ENCODE data around the gene TXNL4B.

TXNL4B gene

GRCh38 chr16:72112906-72113615 lies 19.6 kb upstream of the TXNL4B start:
- no peak for DNase-seq
- no peaks in the 10 kb centered on the region for H3K4me1 ChIP-seq (ENCODE audit: control insufficient read depth, insufficient read depth, low read length, poor library complexity, severe bottlenecking)
- peaks cover 48% of the 10 kb centered on the region for H3K36me3 ChIP-seq (ENCODE audit: control insufficient read depth, insufficient read depth, low read length)
- no peaks in the 10 kb centered on the region for H3K9me3 ChIP-seq (ENCODE audit: control insufficient read depth, low read length)
- H3K27ac ChIP-seq (ENCODE audit: insufficient read depth, low read length, poor library complexity, severe bottlenecking): no peak overlapping the region
- no peaks in the 10 kb centered on the region for H3K27me3 ChIP-seq (replicated peaks; ENCODE audit: control insufficient read depth, insufficient read depth, low read length, poor library complexity, severe bottlenecking)
- H3K4me3 ChIP-seq (ENCODE audit: insufficient read depth, low read depth, low read length, poor library complexity, severe bottlenecking): no peak overlapping the region

- Histone ChIP-seq H3K9me3 (ENCODE audit: control insufficient read depth, low read length) (no peaks in the 10 kb centered on the region), H3K4me1 (ENCODE audit: control insufficient read depth, insufficient read depth, low read length, poor library complexity, severe bottlenecking) (no peaks in the 10 kb centered on the region), H3K27me3 (replicated peaks; ENCODE audit: control insufficient read depth, insufficient read depth, low read length, poor library complexity, severe bottlenecking) (no peaks in the 10 kb centered on the region), H3K36me3 (ENCODE audit: control insufficient read depth, insufficient read depth, low read length) (peaks cover 54% of the 10 kb centered on the region), H3K27ac (ENCODE audit: insufficient read depth, low read length, poor library complexity, severe bottlenecking) (no peak overlapping the region), H3K4me3 (ENCODE audit: insufficient read depth, low read depth, low read length, poor library complexity, severe bottlenecking) (no peak overlapping the region)
- no peak for DNase-seq
Measured at GRCh38 chr16:72112452-72112792, 19.0 kb upstream of the TXNL4B start.

- H3K9me3 ChIP-seq (ENCODE audit: control insufficient read depth, low read length): no peaks in the 10 kb centered on the region
- H3K4me3 ChIP-seq (ENCODE audit: insufficient read depth, low read depth, low read length, poor library complexity, severe bottlenecking): no peak overlapping the region
- no peak overlapping the region for H3K27ac ChIP-seq (ENCODE audit: insufficient read depth, low read length, poor library complexity, severe bottlenecking)
- no peaks in the 10 kb centered on the region for H3K4me1 ChIP-seq (ENCODE audit: control insufficient read depth, insufficient read depth, low read length, poor library complexity, severe bottlenecking)
- H3K27me3 ChIP-seq (replicated peaks; ENCODE audit: control insufficient read depth, insufficient read depth, low read length, poor library complexity, severe bottlenecking): no peaks in the 10 kb centered on the region
- DNase-seq: no peak
- peaks cover 60% of the 10 kb centered on the region for H3K36me3 ChIP-seq (ENCODE audit: control insufficient read depth, insufficient read depth, low read length)
Measured at GRCh38 chr16:72111657-72112451, 18.4 kb upstream of the TXNL4B start.

GRCh38 chr16:72110662-72111615 lies 17.5 kb upstream of the TXNL4B start:
- no peak for DNase-seq
- Histone ChIP-seq H3K4me3 (ENCODE audit: insufficient read depth, low read depth, low read length, poor library complexity, severe bottlenecking) (no peak overlapping the region), H3K27me3 (replicated peaks; ENCODE audit: control insufficient read depth, insufficient read depth, low read length, poor library complexity, severe bottlenecking) (no peaks in the 10 kb centered on the region), H3K27ac (ENCODE audit: insufficient read depth, low read length, poor library complexity, severe bottlenecking) (no peak overlapping the region), H3K9me3 (ENCODE audit: control insufficient read depth, low read length) (no peaks in the 10 kb centered on the region), H3K4me1 (ENCODE audit: control insufficient read depth, insufficient read depth, low read length, poor library complexity, severe bottlenecking) (no peaks in the 10 kb centered on the region), H3K36me3 (ENCODE audit: control insufficient read depth, insufficient read depth, low read length) (peaks cover 69% of the 10 kb centered on the region)

- no peak overlapping the region for H3K27ac ChIP-seq (ENCODE audit: insufficient read depth, low read length, poor library complexity, severe bottlenecking)
- no peaks in the 10 kb centered on the region for H3K4me1 ChIP-seq (ENCODE audit: control insufficient read depth, insufficient read depth, low read length, poor library complexity, severe bottlenecking)
- no peaks in the 10 kb centered on the region for H3K9me3 ChIP-seq (ENCODE audit: control insufficient read depth, low read length)
- H3K4me3 ChIP-seq (ENCODE audit: insufficient read depth, low read depth, low read length, poor library complexity, severe bottlenecking): no peak overlapping the region
- no peak for DNase-seq
- H3K36me3 ChIP-seq (ENCODE audit: control insufficient read depth, insufficient read depth, low read length): peaks cover 78% of the 10 kb centered on the region
- no peaks in the 10 kb centered on the region for H3K27me3 ChIP-seq (replicated peaks; ENCODE audit: control insufficient read depth, insufficient read depth, low read length, poor library complexity, severe bottlenecking)
Measured at GRCh38 chr16:72109966-72110530, 16.6 kb upstream of the TXNL4B start.

- Histone ChIP-seq H3K36me3 (ENCODE audit: control insufficient read depth, insufficient read depth, low read length) (peaks cover 85% of the 10 kb centered on the region), H3K27me3 (replicated peaks; ENCODE audit: control insufficient read depth, insufficient read depth, low read length, poor library complexity, severe bottlenecking) (no peaks in the 10 kb centered on the region), H3K9me3 (ENCODE audit: control insufficient read depth, low read length) (no peaks in the 10 kb centered on the region), H3K4me1 (ENCODE audit: control insufficient read depth, insufficient read depth, low read length, poor library complexity, severe bottlenecking) (no peaks in the 10 kb centered on the region), H3K27ac (ENCODE audit: insufficient read depth, low read length, poor library complexity, severe bottlenecking) (no peak overlapping the region), H3K4me3 (ENCODE audit: insufficient read depth, low read depth, low read length, poor library complexity, severe bottlenecking) (no peak overlapping the region)
- no peak for DNase-seq
Measured at GRCh38 chr16:72109300-72109699, 15.9 kb upstream of the TXNL4B start.

- Histone ChIP-seq H3K27ac (ENCODE audit: insufficient read depth, low read length, poor library complexity, severe bottlenecking) (no peak overlapping the region), H3K4me3 (ENCODE audit: insufficient read depth, low read depth, low read length, poor library complexity, severe bottlenecking) (no peak overlapping the region), H3K36me3 (ENCODE audit: control insufficient read depth, insufficient read depth, low read length) (peaks cover 93% of the 10 kb centered on the region), H3K4me1 (ENCODE audit: control insufficient read depth, insufficient read depth, low read length, poor library complexity, severe bottlenecking) (no peaks in the 10 kb centered on the region), H3K27me3 (replicated peaks; ENCODE audit: control insufficient read depth, insufficient read depth, low read length, poor library complexity, severe bottlenecking) (no peaks in the 10 kb centered on the region), H3K9me3 (ENCODE audit: control insufficient read depth, low read length) (no peaks in the 10 kb centered on the region)
- DNase-seq: no peak
Measured at GRCh38 chr16:72108353-72109102, 15.1 kb upstream of the TXNL4B start.

GRCh38 chr16:72107371-72107770 lies 14.0 kb upstream of the TXNL4B start:
- Histone ChIP-seq H3K4me1 (ENCODE audit: control insufficient read depth, insufficient read depth, low read length, poor library complexity, severe bottlenecking) (no peaks in the 10 kb centered on the region), H3K4me3 (ENCODE audit: insufficient read depth, low read depth, low read length, poor library complexity, severe bottlenecking) (no peak overlapping the region), H3K27me3 (replicated peaks; ENCODE audit: control insufficient read depth, insufficient read depth, low read length, poor library complexity, severe bottlenecking) (no peaks in the 10 kb centered on the region), H3K9me3 (ENCODE audit: control insufficient read depth, low read length) (no peaks in the 10 kb centered on the region), H3K36me3 (ENCODE audit: control insufficient read depth, insufficient read depth, low read length) (peaks cover 98% of the 10 kb centered on the region), H3K27ac (ENCODE audit: insufficient read depth, low read length, poor library complexity, severe bottlenecking) (no peak overlapping the region)
- no peak for DNase-seq

GRCh38 chr16:72105978-72106377 lies 12.6 kb upstream of the TXNL4B start:
- H3K27ac ChIP-seq (ENCODE audit: insufficient read depth, low read length, poor library complexity, severe bottlenecking): no peak overlapping the region
- H3K27me3 ChIP-seq (replicated peaks; ENCODE audit: control insufficient read depth, insufficient read depth, low read length, poor library complexity, severe bottlenecking): no peaks in the 10 kb centered on the region
- H3K9me3 ChIP-seq (ENCODE audit: control insufficient read depth, low read length): no peaks in the 10 kb centered on the region
- H3K4me1 ChIP-seq (ENCODE audit: control insufficient read depth, insufficient read depth, low read length, poor library complexity, severe bottlenecking): no peaks in the 10 kb centered on the region
- no peak for DNase-seq
- H3K36me3 ChIP-seq (ENCODE audit: control insufficient read depth, insufficient read depth, low read length): peaks cover 98% of the 10 kb centered on the region
- H3K4me3 ChIP-seq (ENCODE audit: insufficient read depth, low read depth, low read length, poor library complexity, severe bottlenecking): no peak overlapping the region

All from effector memory CD4-positive, alpha-beta T cell (primary cell).